ENCODE results near the gene OR5B12.

DNA sequence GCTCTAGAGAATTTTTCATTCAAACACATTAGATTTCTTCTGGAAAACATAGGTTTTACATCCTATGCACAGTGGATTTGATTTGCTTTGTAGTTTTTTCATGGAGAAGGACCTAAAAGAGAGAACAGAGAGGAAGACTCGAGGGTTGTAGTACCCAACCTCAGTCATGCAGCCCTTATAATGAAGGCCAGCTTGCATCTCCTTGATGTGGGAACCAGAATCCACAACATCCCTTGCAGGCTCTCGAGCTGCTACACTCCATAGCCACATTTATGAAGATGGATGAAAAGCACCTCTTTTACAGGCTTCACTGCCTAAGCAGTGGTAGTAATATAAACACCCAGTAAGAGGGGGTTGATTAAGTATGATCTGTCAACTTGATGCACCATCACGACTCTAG, 9.5 kb upstream of the OR5B12 start:
- TF ChIP-seq, protein P1, sequence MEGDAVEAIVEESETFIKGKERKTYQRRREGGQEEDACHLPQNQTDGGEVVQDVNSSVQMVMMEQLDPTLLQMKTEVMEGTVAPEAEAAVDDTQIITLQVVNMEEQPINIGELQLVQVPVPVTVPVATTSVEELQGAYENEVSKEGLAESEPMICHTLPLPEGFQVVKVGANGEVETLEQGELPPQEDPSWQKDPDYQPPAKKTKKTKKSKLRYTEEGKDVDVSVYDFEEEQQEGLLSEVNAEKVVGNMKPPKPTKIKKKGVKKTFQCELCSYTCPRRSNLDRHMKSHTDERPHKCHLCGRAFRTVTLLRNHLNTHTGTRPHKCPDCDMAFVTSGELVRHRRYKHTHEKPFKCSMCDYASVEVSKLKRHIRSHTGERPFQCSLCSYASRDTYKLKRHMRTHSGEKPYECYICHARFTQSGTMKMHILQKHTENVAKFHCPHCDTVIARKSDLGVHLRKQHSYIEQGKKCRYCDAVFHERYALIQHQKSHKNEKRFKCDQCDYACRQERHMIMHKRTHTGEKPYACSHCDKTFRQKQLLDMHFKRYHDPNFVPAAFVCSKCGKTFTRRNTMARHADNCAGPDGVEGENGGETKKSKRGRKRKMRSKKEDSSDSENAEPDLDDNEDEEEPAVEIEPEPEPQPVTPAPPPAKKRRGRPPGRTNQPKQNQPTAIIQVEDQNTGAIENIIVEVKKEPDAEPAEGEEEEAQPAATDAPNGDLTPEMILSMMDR (IDR thresholded peaks at IDR 0.05) = no peak
- TF ChIP-seq POLR2A (IDR thresholded peaks at IDR 0.05) = no peak
- TF ChIP-seq POLR2AphosphoS5 (IDR thresholded peaks at IDR 0.05) = no peak
